ENCODE data around the gene CEP126.
"Not testable (repeated sequence)": the region's sequence is repeated elsewhere in the genome, so short reads cannot be mapped to it uniquely, and the experiment has no call there.

Gene CEP126

GRCh38 chr11:101931692-101932091 lies 16.9 kb downstream of the CEP126 start:
- Histone ChIP-seq H3K4me1 (ENCODE audit: control insufficient read depth in 1 of 2, insufficient read depth in 2 of 2, low read length in 2 of 2) (no peaks in the 10 kb centered on the region), H3K27ac (ENCODE audit: low read length) (no peak overlapping the region), H3K27me3 (ENCODE audit: low read depth, low read length) (no peaks in the 10 kb centered on the region), H3K36me3 (ENCODE audit: control insufficient read depth in 1 of 2, insufficient read depth in 2 of 2, low read length in 2 of 2) (peaks cover 0 to 12% of the 10 kb centered on the region in 2 donors), H3K4me3 (ENCODE audit: low read depth in 1 of 2, low read length in 2 of 2) (no peak overlapping the region), H3K9me3 (ENCODE audit: control insufficient read depth in 1 of 2, low read length in 2 of 2) (no peaks in the 10 kb centered on the region)

GRCh38 chr11:101940901-101941520 lies 26.2 kb downstream of the CEP126 start:
- Histone ChIP-seq H3K27me3 (ENCODE audit: low read depth, low read length) (no peaks in the 10 kb centered on the region), H3K4me3 (ENCODE audit: low read depth in 1 of 2, low read length in 2 of 2) (no peak overlapping the region), H3K4me1 (ENCODE audit: control insufficient read depth in 1 of 2, insufficient read depth in 2 of 2, low read length in 2 of 2) (no peaks in the 10 kb centered on the region), H3K27ac (ENCODE audit: low read length) (no peak overlapping the region), H3K36me3 (ENCODE audit: control insufficient read depth in 1 of 2, insufficient read depth in 2 of 2, low read length in 2 of 2) (peaks cover 0 to 7% of the 10 kb centered on the region in 2 donors), H3K9me3 (ENCODE audit: control insufficient read depth in 1 of 2, low read length in 2 of 2) (no peaks in the 10 kb centered on the region)

GRCh38 chr11:101944923-101945322 lies 30.1 kb downstream of the CEP126 start:
- no peaks in the 10 kb centered on the region for H3K9me3 ChIP-seq (ENCODE audit: control insufficient read depth in 1 of 2, low read length in 2 of 2)
- H3K36me3 ChIP-seq (ENCODE audit: control insufficient read depth in 1 of 2, insufficient read depth in 2 of 2, low read length in 2 of 2) = peaks cover 0 to 7% of the 10 kb centered on the region in 2 donors
- no peaks in the 10 kb centered on the region for H3K27me3 ChIP-seq (ENCODE audit: low read depth, low read length)
- no peak overlapping the region for H3K4me3 ChIP-seq (ENCODE audit: low read depth in 1 of 2, low read length in 2 of 2)
- no peak overlapping the region for H3K27ac ChIP-seq (ENCODE audit: low read length)
- H3K4me1 ChIP-seq (ENCODE audit: control insufficient read depth in 1 of 2, insufficient read depth in 2 of 2, low read length in 2 of 2) = no peaks in the 10 kb centered on the region

- Histone ChIP-seq H3K9me3 (ENCODE audit: control insufficient read depth in 1 of 2, low read length in 2 of 2) (no peaks in the 10 kb centered on the region), H3K4me3 (ENCODE audit: low read depth in 1 of 2, low read length in 2 of 2) (no peak overlapping the region), H3K36me3 (ENCODE audit: control insufficient read depth in 1 of 2, insufficient read depth in 2 of 2, low read length in 2 of 2) (peaks cover 0 to 7% of the 10 kb centered on the region in 2 donors), H3K27me3 (ENCODE audit: low read depth, low read length) (no peaks in the 10 kb centered on the region), H3K4me1 (ENCODE audit: control insufficient read depth in 1 of 2, insufficient read depth in 2 of 2, low read length in 2 of 2) (no peaks in the 10 kb centered on the region), H3K27ac (ENCODE audit: low read length) (no peak overlapping the region)
Observed at GRCh38 chr11:101945448-101945847, 30.6 kb downstream of the CEP126 start.

GRCh38 chr11:101949680-101950220 lies 34.9 kb downstream of the CEP126 start:
- Histone ChIP-seq H3K4me3 (ENCODE audit: low read depth in 1 of 2, low read length in 2 of 2) (no peak overlapping the region), H3K36me3 (ENCODE audit: control insufficient read depth in 1 of 2, insufficient read depth in 2 of 2, low read length in 2 of 2) (peaks cover 0 to 7% of the 10 kb centered on the region in 2 donors), H3K9me3 (ENCODE audit: control insufficient read depth in 1 of 2, low read length in 2 of 2) (no peaks in the 10 kb centered on the region), H3K4me1 (ENCODE audit: control insufficient read depth in 1 of 2, insufficient read depth in 2 of 2, low read length in 2 of 2) (no peaks in the 10 kb centered on the region), H3K27ac (ENCODE audit: low read length) (no peak overlapping the region), H3K27me3 (ENCODE audit: low read depth, low read length) (no peaks in the 10 kb centered on the region)

- H3K9me3 ChIP-seq (ENCODE audit: control insufficient read depth in 1 of 2, low read length in 2 of 2) = no peaks in the 10 kb centered on the region
- H3K36me3 ChIP-seq (ENCODE audit: control insufficient read depth in 1 of 2, insufficient read depth in 2 of 2, low read length in 2 of 2) = peaks cover 0 to 6% of the 10 kb centered on the region in 2 donors
- no peak overlapping the region for H3K4me3 ChIP-seq (ENCODE audit: low read depth in 1 of 2, low read length in 2 of 2)
- no peaks in the 10 kb centered on the region for H3K27me3 ChIP-seq (ENCODE audit: low read depth, low read length)
- no peaks in the 10 kb centered on the region for H3K4me1 ChIP-seq (ENCODE audit: control insufficient read depth in 1 of 2, insufficient read depth in 2 of 2, low read length in 2 of 2)
- no peak overlapping the region for H3K27ac ChIP-seq (ENCODE audit: low read length)
Observed at GRCh38 chr11:101955278-101955677, 40.5 kb downstream of the CEP126 start.

- Histone ChIP-seq H3K36me3 (ENCODE audit: control insufficient read depth in 1 of 2, insufficient read depth in 2 of 2, low read length in 2 of 2) (peaks cover 0 to 6% of the 10 kb centered on the region in 2 donors), H3K9me3 (ENCODE audit: control insufficient read depth in 1 of 2, low read length in 2 of 2) (no peaks in the 10 kb centered on the region), H3K27ac (ENCODE audit: low read length) (no peak overlapping the region), H3K4me3 (ENCODE audit: low read depth in 1 of 2, low read length in 2 of 2) (no peak overlapping the region), H3K27me3 (ENCODE audit: low read depth, low read length) (no peaks in the 10 kb centered on the region), H3K4me1 (ENCODE audit: control insufficient read depth in 1 of 2, insufficient read depth in 2 of 2, low read length in 2 of 2) (no peaks in the 10 kb centered on the region)
Observed at GRCh38 chr11:101955701-101956100, 40.9 kb downstream of the CEP126 start.

- no peak overlapping the region for H3K27ac ChIP-seq (ENCODE audit: low read length)
- no peaks in the 10 kb centered on the region for H3K27me3 ChIP-seq (ENCODE audit: low read depth, low read length)
- H3K4me3 ChIP-seq (ENCODE audit: low read depth in 1 of 2, low read length in 2 of 2) = no peak overlapping the region
- no peaks in the 10 kb centered on the region for H3K4me1 ChIP-seq (ENCODE audit: control insufficient read depth in 1 of 2, insufficient read depth in 2 of 2, low read length in 2 of 2)
- H3K9me3 ChIP-seq (ENCODE audit: control insufficient read depth in 1 of 2, low read length in 2 of 2) = no peaks in the 10 kb centered on the region
- H3K36me3 ChIP-seq (ENCODE audit: control insufficient read depth in 1 of 2, insufficient read depth in 2 of 2, low read length in 2 of 2) = peaks cover 11 to 14% of the 10 kb centered on the region in 2 donors
Observed at GRCh38 chr11:101960231-101960630, 45.4 kb downstream of the CEP126 start.

GRCh38 chr11:101964200-101964599 lies 49.4 kb downstream of the CEP126 start:
- not testable (repeated sequence) for H3K4me1 ChIP-seq (ENCODE audit: control insufficient read depth in 1 of 2, insufficient read depth in 2 of 2, low read length in 2 of 2); H3K27ac ChIP-seq (ENCODE audit: low read length); H3K4me3 ChIP-seq (ENCODE audit: low read depth in 1 of 2, low read length in 2 of 2); H3K27me3 ChIP-seq (ENCODE audit: low read depth, low read length); H3K9me3 ChIP-seq (ENCODE audit: control insufficient read depth in 1 of 2, low read length in 2 of 2)
- peaks cover 5 to 14% of the 10 kb centered on the region in 2 donors for H3K36me3 ChIP-seq (ENCODE audit: control insufficient read depth in 1 of 2, insufficient read depth in 2 of 2, low read length in 2 of 2)

GRCh38 chr11:101974255-101974654 lies 59.4 kb downstream of the CEP126 start:
- H3K4me1 ChIP-seq (ENCODE audit: control insufficient read depth in 1 of 2, insufficient read depth in 2 of 2, low read length in 2 of 2) = no peaks in the 10 kb centered on the region
- H3K36me3 ChIP-seq (ENCODE audit: control insufficient read depth in 1 of 2, insufficient read depth in 2 of 2, low read length in 2 of 2) = no peaks in the 10 kb centered on the region
- H3K27ac ChIP-seq (ENCODE audit: low read length) = no peak overlapping the region
- no peaks in the 10 kb centered on the region for H3K27me3 ChIP-seq (ENCODE audit: low read depth, low read length)
- no peak overlapping the region for H3K4me3 ChIP-seq (ENCODE audit: low read depth in 1 of 2, low read length in 2 of 2)
- no peaks in the 10 kb centered on the region for H3K9me3 ChIP-seq (ENCODE audit: control insufficient read depth in 1 of 2, low read length in 2 of 2)

- Histone ChIP-seq H3K9me3 (ENCODE audit: control insufficient read depth in 1 of 2, low read length in 2 of 2) (no peaks in the 10 kb centered on the region), H3K4me1 (ENCODE audit: control insufficient read depth in 1 of 2, insufficient read depth in 2 of 2, low read length in 2 of 2) (no peaks in the 10 kb centered on the region), H3K36me3 (ENCODE audit: control insufficient read depth in 1 of 2, insufficient read depth in 2 of 2, low read length in 2 of 2) (no peaks in the 10 kb centered on the region), H3K27me3 (ENCODE audit: low read depth, low read length) (no peaks in the 10 kb centered on the region), H3K27ac (ENCODE audit: low read length) (no peak overlapping the region), H3K4me3 (ENCODE audit: low read depth in 1 of 2, low read length in 2 of 2) (no peak overlapping the region)
Observed at GRCh38 chr11:101974771-101975170, 60.0 kb downstream of the CEP126 start.

- no peak overlapping the region for H3K27ac ChIP-seq (ENCODE audit: low read length)
- H3K27me3 ChIP-seq (ENCODE audit: low read depth, low read length) = no peaks in the 10 kb centered on the region
- no peaks in the 10 kb centered on the region for H3K4me1 ChIP-seq (ENCODE audit: control insufficient read depth in 1 of 2, insufficient read depth in 2 of 2, low read length in 2 of 2)
- no peaks in the 10 kb centered on the region for H3K36me3 ChIP-seq (ENCODE audit: control insufficient read depth in 1 of 2, insufficient read depth in 2 of 2, low read length in 2 of 2)
- H3K4me3 ChIP-seq (ENCODE audit: low read depth in 1 of 2, low read length in 2 of 2) = no peak overlapping the region
- no peaks in the 10 kb centered on the region for H3K9me3 ChIP-seq (ENCODE audit: control insufficient read depth in 1 of 2, low read length in 2 of 2)
Observed at GRCh38 chr11:101975734-101976133, 60.9 kb downstream of the CEP126 start.

All from muscle layer of duodenum (tissue), 2 donors.